Measurements from ENCODE around the gene CHST15.

The CHST15 gene

GRCh38 chr10:124002391-124003069 is 90.9 kb downstream of the CHST15 start:
- TF ChIP-seq CTCF (IDR thresholded peaks at IDR 0.05; ENCODE audit: low read depth, low read length) = no peak
- DNase-seq (ENCODE audit: extremely low read depth, low read depth) = no peak

GRCh38 chr10:124001391-124002148 is 91.8 kb downstream of the CHST15 start:
- no peak for TF ChIP-seq CTCF (IDR thresholded peaks at IDR 0.05; ENCODE audit: low read depth, low read length)
- DNase-seq (ENCODE audit: extremely low read depth, low read depth) = no peak

GRCh38 chr10:124000792-124001201 is 92.6 kb downstream of the CHST15 start:
- DNase-seq (ENCODE audit: extremely low read depth, low read depth) = no peak
- TF ChIP-seq CTCF (IDR thresholded peaks at IDR 0.05; ENCODE audit: low read depth, low read length) = no peak

GRCh38 chr10:123999956-124000615 is 93.3 kb downstream of the CHST15 start:
- DNase-seq (ENCODE audit: extremely low read depth, low read depth) = no peak
- TF ChIP-seq CTCF (IDR thresholded peaks at IDR 0.05; ENCODE audit: low read depth, low read length) = no peak

- DNase-seq (ENCODE audit: extremely low read depth, low read depth) = no peak
- TF ChIP-seq CTCF (IDR thresholded peaks at IDR 0.05; ENCODE audit: low read depth, low read length) = no peak
Measured at GRCh38 chr10:123999261-123999660, 94.1 kb downstream of the CHST15 start.

- no peak for TF ChIP-seq CTCF (IDR thresholded peaks at IDR 0.05; ENCODE audit: low read depth, low read length)
- DNase-seq (ENCODE audit: extremely low read depth, low read depth) = no peak
Measured at GRCh38 chr10:123998197-123999141, 94.9 kb downstream of the CHST15 start.

All from AG09319 (cell line).